GM23248 (cell line): ENCODE measurements around the gene NBEAL1.
"Not testable (repeated sequence)": the region's sequence is repeated elsewhere in the genome, so short reads cannot be mapped to it uniquely, and the experiment has no call there.

Source experiments
- EZH2 ChIP-seq: fragments of 200-600 bp; sonication (generic); IDR thresholded peaks from 2 replicates; pipeline ENCODE4 v1.6.1; 2018; ENCODE audit warnings: antibody characterized with exemption, mild to moderate bottlenecking; ENCODE audit not compliant: insufficient read depth, poor library complexity, severe bottlenecking
- EZH2phosphoT487 ChIP-seq: fragments of 200-600 bp; sonication (generic); IDR thresholded peaks from 2 replicates; pipeline ENCODE4 v1.6.1; 2018; ENCODE audit warnings: antibody characterized with exemption, moderate library complexity, mild to moderate bottlenecking, low read depth; ENCODE audit not compliant: insufficient read depth

DNA sequence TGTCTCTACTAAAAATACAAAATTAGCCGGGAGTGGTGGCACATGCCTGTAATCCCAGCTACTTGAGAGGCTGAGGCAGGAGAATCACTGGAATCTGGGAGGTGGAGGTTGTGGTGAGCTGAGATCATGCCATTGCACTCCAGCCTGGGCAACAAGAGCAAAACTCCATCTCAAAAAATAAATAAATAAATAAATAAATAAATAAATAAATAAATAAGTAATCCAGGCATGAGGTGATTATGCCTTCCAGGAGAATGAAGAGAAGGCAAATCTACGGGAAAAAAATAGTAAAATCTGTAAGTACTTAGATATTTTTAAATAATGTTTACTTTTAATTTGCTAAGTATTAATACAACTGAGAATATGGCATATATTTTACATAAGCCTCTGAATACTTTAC lies 45.3 kb upstream of the NBEAL1 start:
- not testable (repeated sequence) for TF ChIP-seq EZH2, EZH2phosphoT487
